ENCODE results near the gene GALNT17.
"Not testable (repeated sequence)": the region's sequence is repeated elsewhere in the genome, so short reads cannot be mapped to it uniquely, and the experiment has no call there.

GALNT17 gene

DNA sequence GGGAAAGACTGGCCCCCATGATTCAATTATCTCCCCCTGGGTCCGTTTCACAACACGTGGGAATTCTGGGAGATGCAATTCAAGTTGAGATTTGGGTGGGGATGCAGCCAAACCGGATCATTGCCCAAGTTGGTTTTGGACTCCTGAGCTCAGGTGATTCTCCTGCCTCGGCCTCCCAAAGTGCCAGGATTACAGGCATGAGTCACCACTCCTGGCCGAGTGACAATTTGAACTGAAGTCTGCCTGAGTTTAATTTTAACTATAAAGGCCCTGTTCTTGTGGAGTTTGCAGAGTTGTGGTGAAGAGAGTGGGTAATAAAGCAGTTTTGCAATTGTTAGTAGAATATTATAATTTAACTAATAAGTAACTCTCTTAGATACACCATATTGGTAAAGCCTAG, 78.3 kb downstream of the GALNT17 start:
- no peak for DNase-seq
- Mint-ChIP-seq H3K4me1 (peaks cover 15% of the 10 kb centered on the region), H3K27ac (no peak overlapping the region), H3K27me3 (ENCODE audit: low read depth, poor library complexity) (no peaks in the 10 kb centered on the region), H3K9me3 (peaks cover 28% of the 10 kb centered on the region), H3K4me3 (no peak overlapping the region), H3K36me3 (ENCODE audit: low read depth) (no peaks in the 10 kb centered on the region)
- no peak for TF ChIP-seq CTCF (IDR thresholded peaks at IDR 0.05)

DNA sequence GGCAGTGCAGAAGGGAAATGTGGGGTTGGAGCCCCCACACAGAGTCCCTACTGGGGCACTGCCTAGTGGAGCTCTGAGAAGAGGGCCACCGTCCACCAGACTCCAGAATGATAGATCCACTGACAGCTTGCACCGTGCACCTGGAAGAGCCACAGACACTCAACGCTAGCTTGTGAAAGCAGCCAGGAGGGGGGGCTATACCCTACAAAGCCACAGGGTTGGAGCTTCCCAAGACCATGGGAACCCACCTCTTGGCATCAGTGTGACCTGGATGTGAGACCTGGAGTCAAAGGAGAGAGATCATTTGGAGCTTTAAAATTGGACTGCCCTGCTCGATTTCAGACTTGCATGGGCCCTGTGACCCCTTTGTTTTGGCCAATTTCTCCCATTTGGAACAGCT, 80.5 kb downstream of the GALNT17 start:
- peaks cover 27% of the 10 kb centered on the region for H3K9me3 Mint-ChIP-seq
- not testable (repeated sequence) for H3K4me1 Mint-ChIP-seq; H3K4me3 Mint-ChIP-seq; H3K27ac Mint-ChIP-seq; H3K36me3 Mint-ChIP-seq (ENCODE audit: low read depth); H3K27me3 Mint-ChIP-seq (ENCODE audit: low read depth, poor library complexity); DNase-seq

GRCh38 chr7:71216211-71216610, 84.3 kb downstream of the GALNT17 start:
- H3K4me1 Mint-ChIP-seq = no peaks in the 10 kb centered on the region
- no peaks in the 10 kb centered on the region for H3K27me3 Mint-ChIP-seq (ENCODE audit: low read depth, poor library complexity)
- H3K36me3 Mint-ChIP-seq (ENCODE audit: low read depth) = peaks cover 6% of the 10 kb centered on the region
- DNase-seq = no peak
- H3K4me3 Mint-ChIP-seq = no peak overlapping the region
- H3K27ac Mint-ChIP-seq = no peak overlapping the region
- no peak for TF ChIP-seq CTCF (IDR thresholded peaks at IDR 0.05)
- peaks cover 53% of the 10 kb centered on the region for H3K9me3 Mint-ChIP-seq

GRCh38 chr7:71220210-71220695, 88.3 kb downstream of the GALNT17 start:
- peaks cover 32% of the 10 kb centered on the region for H3K9me3 Mint-ChIP-seq
- peaks cover 5% of the 10 kb centered on the region for H3K27me3 Mint-ChIP-seq (ENCODE audit: low read depth, poor library complexity)
- DNase-seq = no peak
- no peaks in the 10 kb centered on the region for H3K4me1 Mint-ChIP-seq
- H3K36me3 Mint-ChIP-seq (ENCODE audit: low read depth) = peaks cover 10% of the 10 kb centered on the region
- no peak for TF ChIP-seq CTCF (IDR thresholded peaks at IDR 0.05)
- no peak overlapping the region for H3K27ac Mint-ChIP-seq
- no peak overlapping the region for H3K4me3 Mint-ChIP-seq

DNA sequence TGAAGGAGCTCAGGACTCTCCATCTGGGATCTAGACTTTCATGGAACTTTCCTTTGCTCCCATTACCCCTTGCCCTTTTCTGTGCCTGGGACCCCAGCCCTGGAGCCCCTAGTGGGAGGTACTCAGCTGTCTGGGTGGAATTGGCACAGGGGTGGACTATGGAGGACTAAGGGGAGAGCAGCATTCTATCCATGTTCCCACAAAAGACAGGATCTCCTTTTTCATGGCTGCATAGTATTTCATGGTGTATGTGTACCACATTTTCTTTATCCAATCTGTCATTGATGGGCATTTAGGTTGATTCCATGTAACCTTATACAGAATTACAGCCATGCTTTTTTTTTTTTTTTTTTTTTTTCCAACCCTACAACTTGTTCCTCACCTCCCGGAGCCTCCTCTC, 89.1 kb downstream of the GALNT17 start:
- no peak for TF ChIP-seq CTCF (IDR thresholded peaks at IDR 0.05)
- peaks cover 30% of the 10 kb centered on the region for H3K9me3 Mint-ChIP-seq
- no peaks in the 10 kb centered on the region for H3K4me1 Mint-ChIP-seq
- no peak overlapping the region for H3K4me3 Mint-ChIP-seq
- no peak for DNase-seq
- peaks cover 5% of the 10 kb centered on the region for H3K27me3 Mint-ChIP-seq (ENCODE audit: low read depth, poor library complexity)
- peaks cover 10% of the 10 kb centered on the region for H3K36me3 Mint-ChIP-seq (ENCODE audit: low read depth)
- H3K27ac Mint-ChIP-seq = no peak overlapping the region

GRCh38 chr7:71221549-71221948, 89.6 kb downstream of the GALNT17 start:
- no peak for TF ChIP-seq CTCF (IDR thresholded peaks at IDR 0.05)
- no peaks in the 10 kb centered on the region for H3K4me1 Mint-ChIP-seq
- peaks cover 5% of the 10 kb centered on the region for H3K27me3 Mint-ChIP-seq (ENCODE audit: low read depth, poor library complexity)
- H3K4me3 Mint-ChIP-seq = no peak overlapping the region
- no peak for DNase-seq
- H3K27ac Mint-ChIP-seq = no peak overlapping the region
- H3K36me3 Mint-ChIP-seq (ENCODE audit: low read depth) = peaks cover 10% of the 10 kb centered on the region
- peaks cover 30% of the 10 kb centered on the region for H3K9me3 Mint-ChIP-seq
